Amygdala (tissue), 56 donors: Measurements from ENCODE around the gene ZBTB20.
"Not testable (repeated sequence)": the region's sequence is repeated elsewhere in the genome, so short reads cannot be mapped to it uniquely, and the experiment has no call there.

Experiments
- DNase-seq, 56 donors: peaks; one replicate each; lab custom pipeline; 2025; lab: John Stamatoyannopoulos, UW

Gene ZBTB20

DNA sequence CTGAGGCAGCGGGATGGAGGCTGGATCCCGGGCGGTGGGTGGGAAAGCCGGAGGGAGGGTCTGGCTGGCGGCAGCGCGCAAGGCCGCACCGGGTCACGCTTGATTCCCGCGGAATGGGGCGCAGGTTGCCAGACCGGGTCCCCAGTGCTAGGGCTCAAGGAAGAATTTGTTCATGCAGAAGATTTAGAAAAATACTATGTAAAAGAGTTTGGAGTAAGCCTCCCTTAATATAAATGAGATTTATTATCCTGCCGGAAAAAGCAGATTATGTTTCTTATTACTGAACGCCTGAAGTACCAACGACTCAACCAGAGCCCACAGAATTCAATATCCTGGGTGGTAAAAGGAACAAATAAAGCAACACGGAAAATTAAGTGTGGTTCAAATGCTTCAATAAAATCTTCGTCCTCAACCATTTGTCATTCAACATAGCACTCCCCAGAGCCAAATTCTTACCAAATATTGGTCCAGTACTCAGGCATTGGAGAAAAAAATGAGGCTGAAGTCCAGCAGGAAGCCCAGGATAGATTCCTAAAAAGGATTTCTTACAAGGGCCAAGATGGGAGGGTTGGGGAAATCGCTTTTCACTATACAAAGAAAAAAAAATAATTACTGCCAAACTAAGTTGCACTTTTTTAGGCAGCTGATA is 1.2 kb upstream of the ZBTB20 start:
- peak in 1 of 56 donors; percentile 3 for DNase-seq

DNA sequence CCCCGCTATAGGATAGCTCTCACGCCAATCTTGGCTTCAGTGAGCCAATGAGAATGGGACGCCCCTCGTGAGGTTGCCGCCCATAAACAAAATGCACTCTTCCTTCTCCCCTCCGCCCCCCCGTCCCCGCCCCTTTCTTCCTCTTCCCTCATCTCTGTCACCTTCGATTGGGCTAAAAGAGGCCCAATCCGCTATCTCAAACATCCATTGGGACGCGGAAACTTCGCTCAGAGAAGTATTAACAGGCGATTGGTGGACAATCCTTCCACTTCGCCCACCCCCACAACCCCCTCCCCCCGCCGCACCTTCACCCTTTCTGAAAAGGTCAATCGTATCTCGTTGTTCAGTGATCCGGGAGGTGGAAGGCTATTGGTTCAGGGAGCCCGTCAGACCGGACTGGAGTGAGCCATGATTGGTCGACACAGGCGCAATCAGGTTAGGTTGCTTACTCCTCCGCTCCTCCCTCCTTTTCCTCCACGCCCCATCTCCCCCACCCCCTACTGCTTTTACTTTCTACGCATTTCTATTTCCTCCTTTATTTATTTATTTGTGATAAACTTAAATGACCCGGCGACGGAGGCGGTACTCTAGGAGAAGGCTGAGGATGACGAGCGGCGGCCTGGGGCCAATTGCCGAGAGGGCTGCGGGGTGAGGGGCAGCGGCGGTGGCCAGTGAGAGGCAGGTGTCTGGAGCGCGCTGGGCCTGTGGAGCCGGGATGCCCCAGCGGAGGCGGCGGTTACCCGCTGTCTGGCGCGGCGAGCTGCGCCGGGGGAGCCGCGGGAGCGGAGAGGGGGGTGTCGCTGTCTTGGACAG is 447 bp upstream of the ZBTB20 start:
- peak; percentile 85 to 100 (median 100) for DNase-seq

DNA sequence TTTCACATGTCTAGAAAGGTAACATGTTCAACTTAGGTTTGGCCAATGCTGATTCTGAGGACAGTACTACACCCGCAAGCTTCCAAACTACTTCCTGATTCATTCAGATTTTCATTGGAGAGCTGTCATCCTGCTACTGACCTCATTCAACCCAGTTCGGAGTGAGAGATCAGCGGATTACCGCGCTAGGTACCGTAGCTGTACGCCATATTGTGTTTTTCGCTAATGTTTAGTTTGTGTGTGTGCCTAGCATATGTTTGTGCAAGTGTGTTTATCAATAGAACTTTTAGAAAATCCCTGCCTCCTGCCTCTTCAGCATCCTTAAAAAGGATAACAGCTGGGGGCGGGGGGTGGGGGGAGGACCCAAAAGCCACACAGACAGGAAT is 1.1 kb downstream of the ZBTB20 start:
- peak in 24 of 56 donors; percentile 1 to 43 (median 12) for DNase-seq

DNA sequence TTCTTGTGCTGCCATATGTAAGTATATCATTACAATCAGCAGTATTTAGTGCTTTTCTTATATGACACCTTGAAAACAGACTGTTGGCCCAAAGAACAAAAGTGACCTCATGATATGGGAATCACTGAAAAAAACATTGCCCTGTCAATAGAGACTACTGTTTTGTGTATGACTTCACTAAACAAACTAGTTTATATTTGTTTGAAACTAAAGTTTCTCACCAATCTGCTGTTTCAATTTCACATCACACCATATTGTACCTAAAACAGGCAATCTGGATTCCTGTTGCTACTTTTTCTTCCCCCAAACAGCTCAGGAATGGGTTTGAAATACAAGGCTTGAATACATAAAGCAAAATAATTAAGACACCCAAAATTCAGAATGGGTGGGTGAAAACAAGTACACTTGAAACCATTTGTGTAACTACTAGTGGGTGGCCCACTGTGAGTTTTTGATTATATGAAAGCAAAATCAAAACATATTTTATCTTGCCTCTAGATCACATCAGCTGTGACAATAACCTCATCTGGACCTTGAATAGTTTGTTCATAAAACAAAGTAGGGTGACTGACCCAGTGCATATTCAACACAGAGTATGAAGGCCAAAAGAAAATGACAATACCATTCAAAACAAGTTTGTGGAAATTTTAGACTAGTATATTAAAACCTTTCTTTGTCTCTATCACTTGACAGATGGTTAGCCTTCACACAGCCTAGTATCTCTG is 5.9 kb downstream of the ZBTB20 start:
- DNase-seq, result no peak

DNA sequence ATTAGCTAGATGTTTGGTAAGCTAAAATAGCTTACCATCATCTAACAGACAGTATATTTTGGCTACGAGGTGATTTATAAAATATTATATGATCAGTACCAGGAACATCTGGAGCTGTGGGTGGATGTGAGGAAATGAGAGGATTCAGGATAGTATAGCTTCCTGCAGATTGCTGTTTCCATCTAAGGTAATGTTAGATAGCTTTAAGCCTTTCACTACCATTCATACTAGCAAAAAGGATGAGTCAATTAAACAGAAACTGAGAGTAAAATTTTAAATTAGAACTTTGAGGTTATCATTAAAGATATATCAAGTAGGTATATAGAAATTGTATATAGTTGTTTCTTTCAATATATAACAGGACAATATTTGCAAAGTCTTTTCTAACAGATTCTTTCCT is 8.0 kb downstream of the ZBTB20 start:
- no peak for DNase-seq

DNA sequence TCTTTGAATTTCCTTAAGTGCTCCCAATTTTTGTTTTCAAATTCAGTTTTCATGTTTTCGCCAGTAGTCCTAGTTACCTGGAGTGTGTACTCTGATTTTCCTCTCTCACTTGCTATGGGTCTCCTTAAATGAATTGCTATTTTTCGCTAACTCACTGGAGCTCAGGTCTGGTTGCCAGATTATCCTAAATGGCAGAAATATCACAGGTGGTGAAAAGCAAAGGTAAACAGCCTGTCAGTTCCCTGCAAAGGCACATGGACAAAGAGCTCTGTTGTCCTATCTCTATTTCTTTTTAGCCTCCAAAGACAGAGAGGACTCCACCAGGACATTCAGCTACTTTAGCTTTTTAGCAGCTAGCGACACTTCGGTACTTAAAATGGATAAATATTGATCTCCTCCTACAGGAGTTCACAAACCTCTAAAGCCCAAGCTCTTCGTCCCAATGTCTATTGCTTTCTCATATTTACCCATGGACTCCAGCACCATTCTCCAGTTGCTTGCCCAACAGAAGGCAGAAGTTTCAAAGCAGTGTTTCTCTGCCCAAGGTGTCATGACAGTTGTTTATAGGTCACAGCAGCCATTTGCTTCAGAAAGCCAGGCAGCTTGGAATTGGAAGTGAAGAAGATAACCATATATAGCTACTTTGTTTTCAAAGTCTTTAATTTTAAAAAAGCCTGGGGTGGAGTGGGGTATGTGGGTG is 12.3 kb downstream of the ZBTB20 start:
- DNase-seq, result no peak

DNA sequence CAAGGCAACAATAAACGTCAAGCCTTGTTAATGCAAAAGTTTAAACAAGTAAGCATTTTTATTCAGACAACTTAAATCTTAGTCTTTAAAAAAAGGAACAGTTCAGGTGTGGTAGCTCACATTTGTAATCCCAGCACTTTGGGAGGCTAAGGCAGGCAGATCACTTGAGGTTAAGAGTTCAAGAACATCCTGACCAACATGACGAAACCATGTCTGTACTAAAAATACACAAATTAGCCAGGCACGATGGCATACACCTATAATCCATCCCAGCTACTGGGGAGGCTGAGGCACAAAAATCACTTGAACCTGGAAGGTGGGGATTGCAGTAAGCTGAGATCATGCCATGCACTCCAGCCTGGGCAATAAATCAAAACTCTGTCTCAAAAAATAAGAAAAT is 19.9 kb downstream of the ZBTB20 start:
- DNase-seq, result no peak

DNA sequence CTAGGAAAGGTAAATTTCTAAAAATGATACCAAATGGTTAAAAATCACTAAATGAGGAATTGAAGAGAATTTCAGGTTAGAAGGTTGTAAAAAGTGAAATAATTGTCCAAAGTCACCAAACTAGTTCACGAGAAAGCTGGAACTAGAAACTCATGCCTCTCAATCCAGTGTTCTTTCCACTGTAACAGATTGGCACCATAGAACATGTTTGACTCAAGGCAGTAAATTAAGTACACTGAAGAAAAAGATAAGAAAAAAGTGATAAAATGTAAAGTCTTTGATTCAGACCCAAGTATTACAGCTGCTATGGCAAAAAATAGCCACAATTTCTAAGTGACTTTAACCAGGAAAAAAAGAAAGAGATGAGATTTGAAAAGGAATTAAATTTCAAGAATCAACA is 26.5 kb downstream of the ZBTB20 start:
- no peak for DNase-seq

DNA sequence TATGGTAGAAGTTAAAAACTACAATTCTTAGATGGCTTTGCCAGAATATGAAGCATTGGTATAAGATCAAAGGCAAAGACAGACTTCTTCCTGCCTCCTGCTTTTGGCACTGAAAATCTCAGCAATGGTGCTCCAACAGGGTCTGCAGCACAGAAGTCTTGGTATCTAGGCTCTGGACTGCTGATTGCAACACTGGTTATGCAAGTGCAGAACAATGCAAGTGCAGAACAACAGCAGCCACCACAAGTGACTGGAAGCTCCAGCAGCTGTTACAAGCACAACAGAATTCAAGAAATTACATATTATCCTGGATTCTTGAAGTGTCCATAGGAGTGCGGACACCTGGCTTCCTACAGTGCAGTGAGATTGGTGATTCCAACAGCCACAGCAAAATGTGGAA is 33.7 kb downstream of the ZBTB20 start:
- DNase-seq, result no peak

DNA sequence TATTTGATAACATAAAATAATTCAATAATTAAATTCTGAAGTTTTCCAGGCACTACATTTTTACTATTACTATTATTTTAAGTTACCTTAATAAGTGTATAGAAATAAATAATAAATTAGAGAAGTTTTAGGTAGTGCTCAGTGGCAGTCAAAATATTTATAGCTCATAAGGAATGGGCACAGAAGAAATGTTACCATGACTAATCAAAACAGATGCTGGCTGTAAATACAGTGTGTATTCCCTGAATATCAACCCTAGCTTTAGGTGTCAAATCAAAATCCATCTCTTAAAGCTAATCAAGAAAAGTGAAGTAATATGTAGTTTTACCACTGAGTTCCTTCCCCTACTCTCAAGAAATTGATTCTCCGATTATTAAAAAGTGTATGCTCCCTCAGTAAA is 35.5 kb downstream of the ZBTB20 start:
- DNase-seq, result no peak

DNA sequence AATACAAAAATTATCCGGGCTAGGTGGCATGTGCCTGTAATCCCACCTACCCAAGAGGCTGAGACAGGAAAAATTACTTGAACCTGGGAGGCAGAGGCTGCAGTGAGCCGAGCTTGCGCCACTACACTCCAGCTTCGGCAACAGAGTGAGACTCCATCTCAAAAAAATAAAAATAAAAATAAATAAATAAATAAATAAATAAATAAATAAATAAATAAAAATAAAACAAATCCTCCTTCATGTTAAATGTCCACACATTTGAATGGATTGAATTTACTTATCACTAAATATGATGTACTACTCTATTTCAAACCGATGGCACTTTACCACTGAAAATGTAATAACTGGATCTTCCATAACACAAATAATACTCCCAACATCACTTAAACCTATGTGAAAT is 36.3 kb downstream of the ZBTB20 start:
- DNase-seq, result no peak

DNA sequence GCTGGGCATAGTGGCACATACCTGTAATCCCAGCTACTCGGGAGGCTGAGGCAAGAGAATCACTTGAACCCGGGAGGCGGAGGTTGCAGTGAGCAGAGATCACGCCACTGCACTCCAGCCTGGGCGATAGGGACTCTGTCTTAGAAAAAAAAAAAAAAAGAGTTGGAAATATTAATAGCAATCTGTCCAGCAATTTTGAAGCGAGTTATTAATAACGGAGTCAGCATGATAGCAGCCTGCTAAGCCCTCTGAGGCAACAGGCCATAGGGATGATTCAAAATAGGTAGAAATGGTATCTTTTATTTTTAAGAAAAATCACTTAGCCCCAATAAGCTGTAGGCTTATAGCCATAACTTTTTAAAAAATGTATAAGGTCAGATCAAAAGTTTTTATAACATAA is 37.0 kb downstream of the ZBTB20 start:
- not testable (repeated sequence) for DNase-seq

DNA sequence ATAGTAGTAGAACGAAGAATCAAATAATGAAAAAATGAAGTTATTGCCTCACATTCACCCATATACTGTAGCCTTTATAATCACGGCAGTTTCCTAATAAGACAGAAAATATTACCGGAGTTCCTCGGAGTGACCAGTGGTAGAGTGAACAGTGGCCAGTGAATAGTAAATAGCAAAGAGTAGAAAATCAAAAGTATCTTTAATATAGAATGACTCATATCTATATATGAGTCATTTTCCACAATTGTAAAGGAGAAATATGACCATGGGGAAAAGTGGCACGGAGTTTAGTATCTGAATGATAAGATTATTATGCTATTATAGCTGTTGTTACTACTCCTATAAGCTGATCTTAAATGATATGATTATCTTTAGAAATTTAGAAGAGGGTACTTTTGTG is 38.5 kb downstream of the ZBTB20 start:
- DNase-seq, result no peak

DNA sequence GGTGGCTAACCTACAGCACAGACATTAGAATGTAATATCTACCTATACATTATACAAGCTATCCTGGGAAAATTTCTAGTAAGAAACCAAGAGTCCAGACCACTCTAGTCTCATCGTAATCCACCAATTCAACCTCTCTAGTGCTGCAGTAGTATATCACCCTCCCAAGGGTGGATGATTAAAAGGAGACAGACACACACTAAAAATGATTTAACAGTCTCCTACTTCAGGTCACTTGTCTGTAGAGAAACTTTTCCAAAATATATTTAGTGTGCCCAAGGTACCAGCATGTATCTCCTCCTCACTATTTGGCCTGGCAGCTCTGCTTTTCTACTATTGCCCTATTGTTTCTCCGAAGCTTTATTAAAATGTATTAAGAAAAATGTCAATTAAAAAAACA is 45.0 kb downstream of the ZBTB20 start:
- DNase-seq, result no peak

DNA sequence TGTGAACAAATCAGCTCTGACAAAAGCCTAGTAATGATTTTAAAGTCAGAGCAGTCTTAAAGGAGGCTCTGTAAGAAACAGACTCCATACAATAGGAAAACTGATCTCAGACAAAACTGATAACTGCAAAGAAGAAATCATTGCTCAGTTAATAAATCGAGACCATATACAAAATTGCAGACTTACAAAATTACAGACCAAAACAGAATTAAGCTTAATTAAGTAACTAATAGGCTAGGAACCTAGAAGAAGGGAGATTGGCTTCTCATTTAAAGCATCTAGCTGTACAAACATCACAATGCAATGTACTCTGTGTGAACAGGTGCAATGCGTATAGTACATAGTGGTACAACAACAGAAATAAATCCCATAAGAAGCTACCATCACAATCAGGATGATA is 46.3 kb downstream of the ZBTB20 start:
- DNase-seq, result no peak

DNA sequence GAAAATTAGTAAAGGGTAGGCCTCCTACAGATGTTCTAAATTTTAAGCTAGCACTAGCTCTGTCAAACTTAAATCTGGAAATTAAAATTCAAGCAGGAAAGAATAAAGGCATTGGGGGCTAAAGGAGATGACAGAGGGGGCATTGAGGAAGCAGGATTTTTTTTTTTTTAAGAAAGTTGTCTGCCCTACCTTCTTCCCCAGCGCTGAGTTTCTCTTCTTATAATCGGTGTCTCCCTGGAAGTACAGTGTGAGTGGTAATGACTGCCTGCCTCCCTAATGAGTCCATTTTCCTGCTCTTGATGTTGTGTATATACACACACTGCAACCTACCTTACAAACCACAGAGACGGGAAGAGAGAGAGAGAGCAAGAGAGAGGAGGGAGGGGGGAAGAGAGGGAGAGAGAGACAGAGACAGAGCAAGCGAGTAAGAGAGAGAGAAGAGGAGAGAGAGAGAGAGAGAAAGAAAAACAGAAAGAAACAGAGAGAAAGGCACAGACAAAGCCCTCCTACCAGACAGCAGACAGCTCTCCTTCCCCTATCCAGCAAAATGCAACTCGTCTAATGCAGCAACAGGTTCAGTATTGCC is 47.0 kb downstream of the ZBTB20 start:
- peak in 13 of 56 donors; percentile 1 to 47 (median 21) for DNase-seq

DNA sequence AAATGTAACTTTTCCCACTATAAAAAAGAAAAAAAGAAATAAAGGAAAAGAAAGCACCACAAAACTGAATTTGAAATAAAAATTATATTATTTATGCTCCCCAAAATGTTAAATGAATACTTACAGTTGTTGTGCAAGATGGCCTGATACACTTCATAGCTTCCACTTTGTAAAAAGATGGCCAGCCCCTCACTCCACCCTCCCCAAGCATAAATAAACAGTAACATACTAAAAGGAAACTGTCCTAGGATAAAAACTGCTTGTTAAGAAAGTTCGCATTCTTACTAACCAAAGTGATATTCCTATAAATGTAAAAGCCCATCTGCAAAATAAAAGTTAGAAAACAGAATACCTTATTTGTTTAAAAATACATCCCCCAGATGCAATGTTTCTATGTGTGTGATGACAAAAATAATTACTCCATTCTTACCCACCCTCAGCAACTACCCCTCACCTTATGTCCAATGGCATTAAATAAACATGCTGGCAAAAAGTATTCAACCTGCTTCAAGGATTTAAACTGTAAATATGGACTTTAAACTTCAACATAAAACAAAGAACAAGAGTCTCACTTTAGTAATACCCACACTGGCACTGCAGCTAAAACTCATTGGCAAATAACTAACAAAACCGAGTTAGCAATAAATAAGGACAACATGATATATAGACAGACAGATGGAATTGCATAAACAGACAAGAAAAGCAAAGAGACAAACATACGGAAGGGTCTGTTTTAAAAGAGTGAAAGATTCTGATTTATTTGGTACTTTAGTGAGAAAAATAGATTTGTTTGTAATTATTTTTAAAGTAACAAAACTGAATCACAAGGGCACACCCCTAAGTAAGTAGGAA is 47.7 kb downstream of the ZBTB20 start:
- DNase-seq, result no peak

DNA sequence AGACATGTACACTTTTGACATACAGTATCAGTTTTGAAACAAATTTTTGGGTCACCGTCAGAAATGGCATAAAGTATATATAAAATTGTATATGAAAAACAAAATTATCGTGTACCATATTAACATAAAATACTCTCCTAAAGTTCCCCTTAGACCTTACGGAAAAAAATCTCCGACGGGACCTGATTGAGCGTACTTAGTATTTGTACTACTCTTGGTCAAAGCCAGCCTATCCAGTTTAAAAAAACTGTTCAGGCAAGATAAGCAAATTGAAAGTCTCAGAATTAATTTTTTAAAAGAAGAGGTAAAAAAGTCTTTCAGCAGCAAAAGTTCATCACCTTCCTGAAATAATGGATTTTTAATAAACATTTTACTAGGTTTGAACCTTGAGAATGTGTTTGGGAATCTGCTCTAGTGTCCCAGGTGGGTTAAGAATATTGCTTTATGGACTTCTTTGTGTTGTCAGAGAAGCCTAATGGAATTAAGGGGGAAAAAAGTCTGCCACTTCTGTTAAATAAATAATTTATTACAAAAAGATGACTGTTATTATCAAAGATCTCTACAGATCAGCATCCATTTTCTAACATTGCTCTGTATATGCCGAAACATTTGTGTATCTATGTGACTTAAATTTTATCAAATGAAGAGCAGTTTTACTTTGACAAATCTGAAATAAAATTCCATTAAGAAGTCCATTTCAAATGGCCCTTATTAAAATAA is 48.6 kb downstream of the ZBTB20 start:
- no peak for DNase-seq

DNA sequence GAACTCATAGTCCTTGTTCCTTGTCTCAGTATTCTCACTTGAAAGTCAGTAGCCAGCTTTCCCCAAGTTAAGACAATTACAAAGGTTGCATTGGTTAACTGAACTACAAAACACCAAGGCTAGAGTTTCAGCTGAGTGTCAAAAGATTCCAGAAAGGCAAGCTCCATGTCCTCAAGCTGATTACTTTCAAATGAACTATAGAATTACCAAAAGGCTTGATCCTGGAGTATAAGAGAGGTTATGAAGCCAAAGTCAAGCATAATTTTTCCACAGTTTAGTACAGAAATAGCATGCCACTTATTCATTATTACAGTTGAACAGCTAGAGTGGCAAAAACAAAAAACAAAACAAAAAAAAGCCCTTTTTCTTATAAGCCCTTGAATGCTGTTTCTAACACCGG is 51.9 kb downstream of the ZBTB20 start:
- DNase-seq, result no peak
